H1 (cell line): ENCODE results near the gene RXFP1. TPM values are rescaled to one million over a fixed set of nuclear protein-coding genes. Genes with fewer than 3 reads are reported as not detected.

ENCODE experiments used
- CTCF ChIA-PET: fragments of 300-600 bp; sonication (Branson Sonifier 250); formaldehyde crosslinking; loops from one replicate; lab custom pipeline; 2021; ENCODE audit not compliant: partially characterized antibody; lab: Charles Lee
- POLR2A ChIA-PET: fragments of 300-600 bp; sonication (Branson Sonifier 250); formaldehyde crosslinking; loops from one replicate; lab custom pipeline; 2021; ENCODE audit warnings: inconsistent platforms; ENCODE audit not compliant: partially characterized antibody; lab: Charles Lee
- DNase-seq, 2 experiments: peaks; one replicate each; pipeline versions ENCODE4 v3.0.0 to v3.0.0-alpha.2; 2010 to 2022; ENCODE audit warnings: low spot score in 2 of 2, low read depth in 1 of 2, mixed read lengths in 1 of 2
- FAIRE-seq: peaks from 2 replicates; lab custom pipeline; 2011; peaks lifted over from hg19 to GRCh38; lab: Jason Lieb, UNC
- H2AFZ ChIP-seq: 2 replicates; pipeline ENCODE4 v1.8.1; 2012; ENCODE audit warnings: low read length, inconsistent platforms
- H2AK5ac ChIP-seq: 2 replicates; pipeline ENCODE4 v1.6.1; 2013; ENCODE audit warnings: low read depth, low read length
- H2BK120ac ChIP-seq: replicated peaks from 2 replicates; pipeline ENCODE3; 2013; ENCODE audit warnings: low read depth, low read length, inconsistent platforms
- H2BK12ac ChIP-seq: 2 replicates; pipeline ENCODE4 v1.6.1; 2013; ENCODE audit warnings: low read depth, low read length
- H2BK15ac ChIP-seq: 2 replicates; pipeline ENCODE4 v1.6.1; 2013; ENCODE audit warnings: low read length
- H2BK20ac ChIP-seq: 2 replicates; pipeline ENCODE4 v1.6.1; 2013; ENCODE audit warnings: low read length
- H2BK5ac ChIP-seq: 2 replicates; pipeline ENCODE4 v1.6.1; 2013; ENCODE audit warnings: low read depth, low read length
- H3K14ac ChIP-seq: 2 replicates; pipeline ENCODE4 v1.6.1; 2013; ENCODE audit warnings: inconsistent platforms; ENCODE audit not compliant: insufficient read length
- H3K18ac ChIP-seq: 2 replicates; pipeline ENCODE4 v1.6.1; 2013; ENCODE audit warnings: low read length; ENCODE audit errors: extremely low read depth
- H3K23ac ChIP-seq: 2 replicates; pipeline ENCODE4 v1.6.1; 2013; ENCODE audit warnings: inconsistent platforms; ENCODE audit not compliant: insufficient read length
- H3K23me2 ChIP-seq: 2 replicates; pipeline ENCODE4 v1.6.1; 2013; ENCODE audit warnings: low read depth, low read length
- H3K27ac ChIP-seq: 2 replicates; pipeline ENCODE4 v1.6.1; 2011; ENCODE audit warnings: low read depth, low read length, inconsistent platforms
- H3K27me3 ChIP-seq, 4 experiments: replicated peaks in 1 of 4; 1 replicate in 1 of 4; 2 replicates in 3 of 4; pipeline versions ENCODE4 v1.6.1 to v1.8.1; 2011 to 2013; ENCODE audit warnings: low read length in 3 of 4, mild to moderate bottlenecking in 3 of 4, inconsistent platforms in 2 of 4, mixed read lengths in 2 of 4, moderate library complexity in 1 of 4; ENCODE audit not compliant: control insufficient read depth in 3 of 4, insufficient read depth in 3 of 4; ENCODE audit errors: extremely low read depth in 1 of 4
- H3K36me3 ChIP-seq, 4 experiments: 2 replicates each; pipeline versions ENCODE4 v1.6.1 to v1.8.1; 2011 to 2013; ENCODE audit warnings: mild to moderate bottlenecking in 4 of 4, low read length in 3 of 4, moderate library complexity in 2 of 4, control low read depth in 1 of 4, inconsistent platforms in 1 of 4; ENCODE audit not compliant: insufficient read depth in 4 of 4, control insufficient read depth in 2 of 4
- H3K4ac ChIP-seq: replicated peaks from 2 replicates; pipeline ENCODE3; 2013; ENCODE audit warnings: low read length, low read depth, mixed read lengths, inconsistent platforms; ENCODE audit not compliant: insufficient read length
- H3K4me1 ChIP-seq, 4 experiments: replicated peaks in 1 of 4; 1 replicate in 1 of 4; 2 replicates in 3 of 4; pipeline versions ENCODE4 v1.6.1 to v1.8.1; 2011 to 2013; ENCODE audit warnings: low read length in 3 of 4, inconsistent platforms in 2 of 4, mixed read lengths in 1 of 4; ENCODE audit not compliant: insufficient read depth in 4 of 4, control insufficient read depth in 3 of 4
- H3K4me2 ChIP-seq, 2 experiments: 2 replicates each; pipeline versions ENCODE4 v1.6.1 to v1.8.1; 2011 to 2013; ENCODE audit warnings: low read depth in 2 of 2, low read length in 2 of 2, control low read depth in 1 of 2, inconsistent platforms in 1 of 2, mild to moderate bottlenecking in 1 of 2; ENCODE audit not compliant: insufficient read depth in 1 of 2
- H3K4me3 ChIP-seq, 4 experiments: fragments of 200-600, 300-600 bp in 1 of 4; sonication (generic), shearing (Covaris generic), sonication (Bioruptor Twin) in 1 of 4; 2 replicates each; pipeline versions ENCODE4 v1.5.1 to v1.8.1; 2011 to 2016; ENCODE audit warnings: low read length in 4 of 4, low read depth in 3 of 4, control low read depth in 2 of 4, inconsistent platforms in 2 of 4, mild to moderate bottlenecking in 2 of 4, mixed read lengths in 1 of 4, moderate library complexity in 1 of 4; ENCODE audit not compliant: insufficient read depth in 2 of 4; ENCODE audit errors: extremely low read depth in 1 of 4
- H3K56ac ChIP-seq: replicated peaks from 2 replicates; pipeline ENCODE3; 2013; ENCODE audit warnings: low read depth, mild to moderate bottlenecking, mixed read lengths, low read length, inconsistent platforms; ENCODE audit not compliant: insufficient read length
- H3K79me1 ChIP-seq: 2 replicates; pipeline ENCODE4 v1.6.1; 2013; ENCODE audit warnings: low read depth, low read length, control low read depth
- H3K79me2 ChIP-seq, 2 experiments: 2 replicates each; pipeline versions ENCODE4 v1.6.1 to v1.8.1; 2012 to 2013; ENCODE audit warnings: low read length in 2 of 2, mild to moderate bottlenecking in 2 of 2, inconsistent platforms in 1 of 2; ENCODE audit not compliant: insufficient read depth in 2 of 2, control insufficient read depth in 1 of 2
- H3K9ac ChIP-seq, 4 experiments: replicated peaks in 1 of 4; 1 replicate in 1 of 4; 2 replicates in 3 of 4; pipeline versions ENCODE4 v1.6.1 to v1.8.1; 2011 to 2013; ENCODE audit warnings: low read depth in 3 of 4, low read length in 3 of 4, control low read depth in 2 of 4, mild to moderate bottlenecking in 2 of 4, moderate library complexity in 2 of 4, inconsistent platforms in 1 of 4; ENCODE audit errors: extremely low read depth in 1 of 4
- H3K9me3 ChIP-seq, 2 experiments: 2 replicates each; pipeline versions ENCODE4 v1.6.1 to v1.8.1; 2012 to 2013; ENCODE audit warnings: mild to moderate bottlenecking in 2 of 2, moderate library complexity in 2 of 2, control low read depth in 1 of 2, inconsistent platforms in 1 of 2, low read depth in 1 of 2, low read length in 1 of 2, mixed read lengths in 1 of 2; ENCODE audit not compliant: insufficient read depth in 2 of 2
- H4K20me1 ChIP-seq, 2 experiments: replicated peaks in 1 of 2; 2 replicates each; pipeline versions ENCODE3 to v1.8.1; 2011 to 2013; ENCODE audit warnings: inconsistent platforms in 2 of 2, low read length in 2 of 2, mild to moderate bottlenecking in 1 of 2; ENCODE audit not compliant: insufficient read depth in 2 of 2, control insufficient read depth in 1 of 2
- H4K5ac ChIP-seq: 2 replicates; pipeline ENCODE4 v1.6.1; 2013; ENCODE audit warnings: low read length, low read depth, mixed read lengths, inconsistent platforms; ENCODE audit not compliant: insufficient read length
- H4K8ac ChIP-seq: 2 replicates; pipeline ENCODE4 v1.8.0; 2013; ENCODE audit warnings: mild to moderate bottlenecking, moderate library complexity, low read length, inconsistent platforms; ENCODE audit not compliant: insufficient read depth; ENCODE audit errors: extremely low read depth
- H4K91ac ChIP-seq: replicated peaks from 2 replicates; pipeline ENCODE3; 2013; ENCODE audit warnings: low read length, mixed read lengths, inconsistent platforms; ENCODE audit not compliant: insufficient read length
- ASH2L ChIP-seq: fragments of 200-600, 300-600 bp; sonication (generic); IDR thresholded peaks from one replicate; pipeline ENCODE4 v1.7.1; 2017; ENCODE audit warnings: low read length
- ATF2 ChIP-seq: IDR thresholded peaks from 2 replicates; pipeline ENCODE4 v1.6.1; 2012; ENCODE audit warnings: low read length, inconsistent platforms
- CHD2 ChIP-seq: IDR thresholded peaks from 2 replicates; pipeline ENCODE4 v1.6.1; 2012; ENCODE audit warnings: low read length, improper control_type of control experiment
- KDM1A ChIP-seq: fragments of 200-600, 300-600 bp; sonication (generic); IDR thresholded peaks from 2 replicates; pipeline ENCODE4 v1.7.1; 2016; ENCODE audit warnings: mild to moderate bottlenecking, low read length, borderline replicate concordance
- RAD21 ChIP-seq, 2 experiments: IDR thresholded peaks in 1 of 2; conservative IDR thresholded peaks in 1 of 2; 2 replicates each; pipeline ENCODE4 v1.6.1; 2011; ENCODE audit warnings: low read depth in 2 of 2, low read length in 2 of 2, improper control_type of control experiment in 1 of 2, inconsistent platforms in 1 of 2, mild to moderate bottlenecking in 1 of 2, moderate library complexity in 1 of 2
- RXRA ChIP-seq: IDR thresholded peaks from 2 replicates; pipeline ENCODE4 v1.6.1; 2011; ENCODE audit warnings: low read depth, mild to moderate bottlenecking, low read length, moderate library complexity; ENCODE audit not compliant: insufficient read depth
- TEAD4 ChIP-seq: IDR thresholded peaks from 2 replicates; pipeline ENCODE4 v1.6.1; 2012; ENCODE audit warnings: low read depth, low read length, inconsistent platforms, mixed read lengths
- WGBS, 2 experiments: shearing (Covaris generic) in 1 of 2; methylation state at CpG; one replicate each; pipeline versions ENCODE4 v1.1.6 to v1.1.7; 2013 to 2015; ENCODE audit warnings: low lambda C conversion rate in 2 of 2, mixed read lengths in 2 of 2, inconsistent platforms in 1 of 2, low coverage in 1 of 2, missing lambda C conversion rate in 1 of 2; ENCODE audit not compliant: insufficient replicate concordance in 2 of 2, insufficient coverage in 1 of 2, insufficient read length in 1 of 2; ENCODE audit errors: extremely low coverage in 1 of 2, missing lambda C conversion rate in 1 of 2; 5-methylcytosine and 5-hydroxymethylcytosine counted together
- polyA plus RNA-seq, 7 experiments: library from polyadenylated mRNA; depleted of rRNA in 3 of 7; stranded (reverse) in 5 of 7; unstranded in 2 of 7; fragments of >200 nt in 5 of 7; fragments of 200-250 nt in 2 of 7; gene quantifications; 1 replicate in 5 of 7; 2 replicates in 1 of 7; 4 replicates in 1 of 7; pipeline versions ENCODE4 v1.2.1 to v1.2.3, GENCODE V29; 2011 to 2013; ENCODE audit warnings: missing spikeins in 2 of 7, mixed read lengths in 2 of 7
- total RNA-seq: library from RNA; stranded (reverse); fragmentation: NEBNext Ultra II Directional; extraction: Animal tissue kit (Norgen Biotek cat#: 25700); gene quantifications from 2 replicates; pipeline ENCODE4 v1.2.1, GENCODE V29; 2021
- TF ChIP-seq, protein P1 (sequence below), 3 experiments: IDR thresholded peaks; 1 replicate in 2 of 3; 2 replicates in 1 of 3; pipeline versions ENCODE4 v1.5.1 to v1.6.1; 2011; ENCODE audit warnings: low read length in 3 of 3, mild to moderate bottlenecking in 3 of 3, inconsistent platforms in 2 of 3, low read depth in 1 of 3, moderate library complexity in 1 of 3; ENCODE audit not compliant: insufficient read depth in 1 of 3; ENCODE audit errors: control extremely low read depth in 1 of 3

The RXFP1 gene
- total and polyA plus RNA-seq, 2 of the 8 experiments (the other 6 are each of a cell fraction or from before 2014, with no cell fraction given), result 0.14 to 0.56 TPM

DNA sequence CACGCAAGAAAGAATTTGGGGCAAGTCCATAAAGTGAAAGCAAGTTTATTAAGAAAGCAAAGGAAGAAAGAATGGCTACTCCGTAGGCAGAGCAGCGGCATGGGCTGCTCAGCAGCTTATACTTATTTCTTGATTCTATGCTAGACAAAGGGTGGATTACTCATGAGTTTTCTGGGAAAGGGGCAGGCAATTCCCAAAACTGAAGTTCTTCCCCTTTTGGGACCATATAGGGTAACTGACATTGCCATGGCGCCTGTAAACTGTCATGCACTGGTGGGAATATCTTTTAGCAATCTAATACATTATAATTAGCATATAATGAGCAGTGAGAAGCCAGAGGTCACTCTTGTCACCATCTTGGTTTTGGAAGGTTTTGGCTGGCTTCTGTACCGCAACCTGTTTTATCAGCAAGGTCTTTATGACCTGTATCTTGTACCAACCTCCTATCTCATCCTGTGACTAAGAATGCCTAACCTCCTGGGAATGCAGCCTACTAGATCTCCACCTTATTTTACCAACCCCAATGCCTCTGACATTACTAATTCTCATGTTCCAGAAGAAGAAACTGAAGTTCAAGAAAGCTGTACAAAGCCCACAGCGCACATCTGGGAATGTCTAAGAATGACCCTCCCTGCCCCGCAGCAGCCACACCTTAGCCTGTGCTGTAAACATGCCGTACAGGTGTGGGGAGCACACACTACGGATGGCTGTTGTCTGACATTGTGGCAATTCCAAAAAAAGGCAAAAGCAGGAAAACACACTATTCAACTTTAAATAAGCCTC lies 18.6 kb downstream of the RXFP1 start:
- no peak overlapping the region for H4K8ac ChIP-seq
- no peak overlapping the region for H3K27ac ChIP-seq
- no peak overlapping the region for H2BK15ac ChIP-seq
- H2AFZ ChIP-seq, result no peak overlapping the region
- no peaks in the 10 kb centered on the region for H4K20me1 ChIP-seq
- H4K91ac ChIP-seq, result no peak overlapping the region
- H3K23me2 ChIP-seq, result no peaks in the 10 kb centered on the region
- H3K18ac ChIP-seq, result no peak overlapping the region
- no peak overlapping the region for H3K4me3 ChIP-seq
- ChIA-PET POLR2A (no interaction called here), CTCF (no interaction called here)
- no peak overlapping the region for H3K9ac ChIP-seq
- no peak overlapping the region for H3K4me2 ChIP-seq
- no peak overlapping the region for H2BK12ac ChIP-seq
- H4K5ac ChIP-seq, result no peak overlapping the region
- DNase-seq, result no peak
- H3K27me3 ChIP-seq, result no peaks in the 10 kb centered on the region
- H3K4me1 ChIP-seq, result 0 out of 7 replicates have a peak, but pooled peaks cover 0 to 4% (median 0%) of the 10 kb centered on the region in 4 experiments
- H3K56ac ChIP-seq, result no peak overlapping the region
- H3K79me2 ChIP-seq, result no peaks in the 10 kb centered on the region
- H2BK20ac ChIP-seq, result no peak overlapping the region
- no peaks in the 10 kb centered on the region for H3K9me3 ChIP-seq
- FAIRE-seq, result no peak
- no peak overlapping the region for H3K4ac ChIP-seq
- H3K36me3 ChIP-seq, result no peaks in the 10 kb centered on the region
- H2AK5ac ChIP-seq, result no peak overlapping the region
- no peak overlapping the region for H3K14ac ChIP-seq
- no peak overlapping the region for H2BK120ac ChIP-seq
- no peaks in the 10 kb centered on the region for H3K79me1 ChIP-seq
- H3K23ac ChIP-seq, result no peak overlapping the region
- WGBS, 2 experiments, result 75% methylated on average over 9 of the region's 9 CpGs; no CpG with 5 or more reads in 1 of the 2 experiments
- no peak overlapping the region for H2BK5ac ChIP-seq
- TF ChIP-seq KDM1A (no peak), RXRA (no peak), TEAD4 (no peak), ASH2L (no peak), ATF2 (no peak), CHD2 (no peak), RAD21 (IDR thresholded peaks at IDR 0.05 in 1 of 2, conservative IDR thresholded peaks at IDR 0.05 in 1 of 2; ENCODE audit: low read depth in 2 of 2, low read length in 2 of 2) (no peak)
- TF ChIP-seq, protein P1, sequence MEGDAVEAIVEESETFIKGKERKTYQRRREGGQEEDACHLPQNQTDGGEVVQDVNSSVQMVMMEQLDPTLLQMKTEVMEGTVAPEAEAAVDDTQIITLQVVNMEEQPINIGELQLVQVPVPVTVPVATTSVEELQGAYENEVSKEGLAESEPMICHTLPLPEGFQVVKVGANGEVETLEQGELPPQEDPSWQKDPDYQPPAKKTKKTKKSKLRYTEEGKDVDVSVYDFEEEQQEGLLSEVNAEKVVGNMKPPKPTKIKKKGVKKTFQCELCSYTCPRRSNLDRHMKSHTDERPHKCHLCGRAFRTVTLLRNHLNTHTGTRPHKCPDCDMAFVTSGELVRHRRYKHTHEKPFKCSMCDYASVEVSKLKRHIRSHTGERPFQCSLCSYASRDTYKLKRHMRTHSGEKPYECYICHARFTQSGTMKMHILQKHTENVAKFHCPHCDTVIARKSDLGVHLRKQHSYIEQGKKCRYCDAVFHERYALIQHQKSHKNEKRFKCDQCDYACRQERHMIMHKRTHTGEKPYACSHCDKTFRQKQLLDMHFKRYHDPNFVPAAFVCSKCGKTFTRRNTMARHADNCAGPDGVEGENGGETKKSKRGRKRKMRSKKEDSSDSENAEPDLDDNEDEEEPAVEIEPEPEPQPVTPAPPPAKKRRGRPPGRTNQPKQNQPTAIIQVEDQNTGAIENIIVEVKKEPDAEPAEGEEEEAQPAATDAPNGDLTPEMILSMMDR (IDR thresholded peaks at IDR 0.05; ENCODE audit: control extremely low read depth in 1 of 3, insufficient read depth in 1 of 3, low read depth in 1 of 3, low read length in 3 of 3), result no peak
